OCI-LY3 (cell line): ENCODE data around the gene ZNF648.

Source experiments
- H2AFZ ChIP-seq: fragments of 200-600, 300-600 bp; shearing (Covaris generic); 2 replicates; pipeline ENCODE4 v1.6.0; 2014; ENCODE audit warnings: antibody characterized with exemption, low read depth, low read length
- H3K27ac ChIP-seq: fragments of 200-600, 300-600 bp; sonication (generic); 2 replicates; pipeline ENCODE4 v1.5.1; 2014; ENCODE audit warnings: mild to moderate bottlenecking, low read length, moderate library complexity, mixed read lengths
- H3K27me3 ChIP-seq: fragments of 200-600, 300-600 bp; sonication (generic); 2 replicates; pipeline ENCODE4 v1.6.1; 2014; ENCODE audit warnings: low read depth, low read length, mixed read lengths
- H3K36me3 ChIP-seq: fragments of 200-600, 300-600 bp; sonication (generic); replicated peaks from 2 replicates; pipeline ENCODE3; 2014; ENCODE audit warnings: low read depth, low read length, mixed read lengths
- H3K4me1 ChIP-seq: fragments of 300-600, 200-600 bp; sonication (generic); 2 replicates; pipeline ENCODE4 v1.6.1; 2014; ENCODE audit warnings: low read length, mixed read lengths
- H3K4me2 ChIP-seq: fragments of 200-600, 300-600 bp; sonication (generic); 2 replicates; pipeline ENCODE4 v1.6.1; 2014; ENCODE audit warnings: low read length, mixed read lengths
- H3K4me3 ChIP-seq: fragments of 300-600, 200-600 bp; sonication (generic); 2 replicates; pipeline ENCODE4 v1.5.1; 2014; ENCODE audit warnings: antibody characterized with exemption, mild to moderate bottlenecking, low read length, moderate library complexity
- H3K79me2 ChIP-seq: fragments of 300-600, 200-600 bp; shearing (Covaris generic); 2 replicates; pipeline ENCODE4 v1.6.1; 2014; ENCODE audit warnings: mild to moderate bottlenecking, low read length, mixed read lengths
- H3K9ac ChIP-seq: fragments of 300-600, 200-600 bp; shearing (Covaris generic); 2 replicates; pipeline ENCODE4 v1.6.0; 2014; ENCODE audit warnings: mild to moderate bottlenecking, low read length, moderate library complexity
- H3K9me3 ChIP-seq: fragments of 200-600, 300-600 bp; shearing (Covaris generic); 2 replicates; pipeline ENCODE4 v1.6.1; 2014; ENCODE audit warnings: low read length, mixed read lengths; ENCODE audit not compliant: insufficient read depth
- H4K20me1 ChIP-seq: fragments of 200-600, 300-600 bp; sonication (generic); 2 replicates; pipeline ENCODE4 v1.6.1; 2016; ENCODE audit warnings: low read length, mixed read lengths; ENCODE audit not compliant: insufficient read depth
- CTCF ChIP-seq: fragments of 200-600, 300-600 bp; sonication (generic); IDR thresholded peaks from 2 replicates; pipeline ENCODE4 v1.5.1; 2014; ENCODE audit warnings: antibody characterized with exemption, low read length, low read depth
- EZH2phosphoT487 ChIP-seq: fragments of 200-600 bp; shearing (Covaris generic); IDR thresholded peaks from 2 replicates; pipeline ENCODE4 v1.6.1; 2018; ENCODE audit warnings: antibody characterized with exemption, mixed run types, low read depth

Gene ZNF648

GRCh38 chr1:182092336-182092735 is 30.8 kb upstream of the ZNF648 start:
- no peaks in the 10 kb centered on the region for H4K20me1 ChIP-seq
- no peaks in the 10 kb centered on the region for H3K36me3 ChIP-seq
- H3K27me3 ChIP-seq: peaks cover 22% of the 10 kb centered on the region
- H3K4me3 ChIP-seq: no peak overlapping the region
- no peak overlapping the region for H3K4me2 ChIP-seq
- no peaks in the 10 kb centered on the region for H3K4me1 ChIP-seq
- H3K27ac ChIP-seq: no peak overlapping the region
- TF ChIP-seq CTCF (no peak), EZH2phosphoT487 (no peak)
- H2AFZ ChIP-seq: no peak overlapping the region
- H3K9me3 ChIP-seq: no peaks in the 10 kb centered on the region
- H3K9ac ChIP-seq: no peak overlapping the region
- H3K79me2 ChIP-seq: no peaks in the 10 kb centered on the region

- no peaks in the 10 kb centered on the region for H3K4me1 ChIP-seq
- no peak overlapping the region for H2AFZ ChIP-seq
- H3K9ac ChIP-seq: no peak overlapping the region
- H3K4me2 ChIP-seq: no peak overlapping the region
- H3K79me2 ChIP-seq: no peaks in the 10 kb centered on the region
- no peaks in the 10 kb centered on the region for H3K9me3 ChIP-seq
- no peaks in the 10 kb centered on the region for H4K20me1 ChIP-seq
- no peaks in the 10 kb centered on the region for H3K36me3 ChIP-seq
- TF ChIP-seq EZH2phosphoT487 (no peak), CTCF (no peak)
- H3K27me3 ChIP-seq: peaks cover 11% of the 10 kb centered on the region; the same call in 1 of the 2 replicates
- no peak overlapping the region for H3K4me3 ChIP-seq
- H3K27ac ChIP-seq: no peak overlapping the region
Observed at GRCh38 chr1:182091083-182091482, 29.6 kb upstream of the ZNF648 start.

GRCh38 chr1:182087719-182088350 is 26.3 kb upstream of the ZNF648 start:
- Histone ChIP-seq H3K9me3 (no peaks in the 10 kb centered on the region), H3K27ac (no peak overlapping the region), H4K20me1 (no peaks in the 10 kb centered on the region), H3K4me2 (no peak overlapping the region), H3K4me3 (no peak overlapping the region), H3K9ac (no peak overlapping the region), H3K79me2 (no peaks in the 10 kb centered on the region), H3K27me3 (no peaks in the 10 kb centered on the region; the same call in 1 of the 2 replicates), H3K36me3 (no peaks in the 10 kb centered on the region), H2AFZ (no peak overlapping the region), H3K4me1 (peaks cover 5% of the 10 kb centered on the region)
- TF ChIP-seq EZH2phosphoT487: no peak

- Histone ChIP-seq H3K9ac (no peak overlapping the region), H3K4me1 (peaks cover 5% of the 10 kb centered on the region), H4K20me1 (no peaks in the 10 kb centered on the region), H3K4me3 (no peak overlapping the region), H3K27me3 (no peaks in the 10 kb centered on the region; the same call in 1 of the 2 replicates), H3K27ac (no peak overlapping the region), H2AFZ (no peak overlapping the region), H3K4me2 (no peak overlapping the region), H3K9me3 (no peaks in the 10 kb centered on the region), H3K36me3 (no peaks in the 10 kb centered on the region), H3K79me2 (no peaks in the 10 kb centered on the region)
- no peak for TF ChIP-seq CTCF
- no peak for TF ChIP-seq EZH2phosphoT487
Observed at GRCh38 chr1:182087304-182087703, 25.8 kb upstream of the ZNF648 start.
